GM19035 (cell line): Measurements from ENCODE around the gene CCL19.
A peak's percentile ranks its signal among the peaks of the same experiment; 100 is the strongest.

ENCODE experiments used
- ATAC-seq: cut with Tn5 transposase; IDR thresholded peaks from one replicate; pipeline ENCODE4 v1.9.1; 2021; ENCODE audit not compliant: unreplicated experiment

CCL19 gene

DNA sequence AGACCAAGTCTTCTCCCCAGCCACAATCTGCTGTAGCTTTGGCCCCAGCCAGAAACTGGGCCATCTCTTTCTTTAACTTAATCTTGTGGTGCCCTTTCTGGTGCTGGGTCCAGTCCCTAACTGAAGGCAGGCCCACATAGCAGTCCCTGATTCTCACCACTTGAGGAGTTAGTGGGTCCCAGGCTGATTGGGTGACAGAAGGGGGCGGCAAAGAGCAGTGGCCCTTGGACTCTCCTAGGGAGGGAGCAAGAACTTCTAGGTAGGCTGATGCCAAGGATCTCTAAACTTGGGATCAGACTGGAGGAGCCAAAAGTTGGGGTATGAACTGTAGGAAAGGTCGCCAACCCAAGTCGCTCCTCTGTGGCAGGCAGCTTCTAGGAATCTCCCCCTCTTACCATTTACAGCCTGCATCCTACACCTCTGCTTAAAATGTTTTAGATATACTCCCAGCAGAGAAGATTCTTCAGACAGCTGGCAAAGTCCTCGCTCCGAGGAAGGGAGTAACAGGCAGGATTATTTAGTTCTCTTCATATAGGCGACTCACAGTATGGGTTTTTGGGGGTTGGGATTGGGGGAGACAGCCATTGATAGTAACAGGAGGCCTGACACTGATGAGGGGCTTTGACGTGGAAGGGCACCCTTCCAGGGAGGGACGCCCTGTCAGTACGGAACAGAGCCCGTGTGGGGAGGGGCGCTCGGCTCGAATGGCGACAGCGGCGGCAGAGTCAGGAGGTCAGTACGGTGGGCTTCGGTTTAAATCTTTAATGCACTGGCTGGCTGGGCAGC lies 26.6 kb downstream of the CCL19 start:
- ATAC-seq = peak; percentile 43

DNA sequence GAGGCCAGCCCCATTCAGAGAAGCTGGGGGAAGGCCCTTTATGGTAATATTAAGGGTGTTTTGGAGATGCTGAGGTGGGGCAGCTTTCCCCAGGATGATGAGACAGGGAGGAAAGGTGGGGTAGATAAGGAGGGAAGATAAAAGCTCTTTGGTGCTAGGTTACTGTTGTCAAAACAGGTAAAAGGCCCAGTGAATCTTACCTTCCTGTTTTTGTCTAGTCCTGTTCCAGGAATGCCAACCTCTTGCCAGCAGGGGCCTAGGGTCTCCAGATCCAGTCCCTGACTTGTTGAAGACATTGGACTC lies 27.8 kb downstream of the CCL19 start:
- no peak for ATAC-seq

DNA sequence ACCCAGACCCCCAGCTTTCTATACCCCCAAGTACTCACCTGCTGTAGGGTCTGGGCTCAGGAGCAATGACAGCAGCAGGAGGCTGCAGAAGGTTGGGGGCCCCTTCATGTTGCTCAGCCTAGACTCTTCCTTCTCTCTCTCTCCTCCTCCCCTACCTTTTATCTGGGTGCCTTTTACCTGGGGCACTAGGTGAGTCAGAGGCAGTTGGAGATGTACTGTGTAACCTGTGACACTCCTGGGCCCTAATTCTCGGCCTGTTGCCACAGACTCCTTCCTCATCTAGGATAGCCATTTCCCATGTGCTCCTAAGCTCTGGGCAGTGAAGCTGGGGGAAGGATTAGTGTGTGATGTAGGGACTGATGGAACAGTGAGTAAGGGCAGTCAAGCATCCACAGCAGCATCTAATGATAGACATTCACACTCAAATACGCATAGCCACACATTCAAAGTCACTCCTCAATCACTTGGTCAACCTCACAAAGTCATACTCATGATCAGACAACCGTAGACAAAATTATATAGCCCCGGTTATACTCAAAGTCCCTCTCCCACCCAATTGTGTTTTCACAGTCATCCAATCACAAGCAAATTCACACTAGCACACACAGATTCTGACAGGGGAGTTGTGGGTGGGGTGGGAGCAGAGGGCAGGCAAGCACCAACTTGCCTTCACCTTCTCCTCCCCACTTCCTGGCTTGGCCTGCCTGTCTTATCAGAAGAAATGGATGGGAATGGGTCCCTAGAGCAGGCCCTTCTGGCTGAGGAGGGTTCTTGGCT lies 28.4 kb downstream of the CCL19 start, which contains the start of gene CCL27:
CCL27 (minus strand) TSS at position 132 of the 777 bp plus-strand sequence; CDS start at position 108, 24 bp downstream.
- no peak for ATAC-seq

DNA sequence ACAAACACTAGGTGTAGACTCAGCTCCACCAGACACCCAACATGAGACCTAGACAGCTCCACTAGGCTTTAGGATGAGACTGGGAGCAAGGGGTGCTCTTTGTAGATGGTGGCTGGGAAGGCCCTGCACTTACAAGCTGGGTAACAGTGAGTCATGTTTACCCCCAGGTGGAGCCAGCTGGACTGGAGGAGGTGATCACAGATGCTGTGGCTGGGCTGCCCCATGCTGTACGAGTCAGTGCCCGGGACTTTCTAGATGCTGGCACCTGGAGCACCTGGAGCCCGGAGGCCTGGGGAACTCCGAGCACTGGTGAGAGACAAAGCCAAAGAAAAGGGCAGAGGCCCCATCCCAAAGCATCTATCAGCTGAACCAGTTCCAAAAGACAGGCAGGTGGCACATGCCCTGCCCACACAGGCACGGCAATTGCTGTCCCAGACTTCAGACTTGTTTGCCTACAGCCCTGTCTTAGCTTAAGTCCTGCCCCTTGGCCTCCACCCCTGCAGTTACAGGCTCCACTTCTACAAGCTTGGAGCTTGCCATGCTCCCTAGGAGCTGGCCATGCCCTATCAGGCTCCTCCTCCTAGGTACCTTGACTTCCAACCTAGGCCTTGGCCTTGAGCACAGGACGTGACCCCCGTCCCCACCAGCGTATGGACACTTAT lies 31.4 kb downstream of the CCL19 start:
- ATAC-seq = no peak

DNA sequence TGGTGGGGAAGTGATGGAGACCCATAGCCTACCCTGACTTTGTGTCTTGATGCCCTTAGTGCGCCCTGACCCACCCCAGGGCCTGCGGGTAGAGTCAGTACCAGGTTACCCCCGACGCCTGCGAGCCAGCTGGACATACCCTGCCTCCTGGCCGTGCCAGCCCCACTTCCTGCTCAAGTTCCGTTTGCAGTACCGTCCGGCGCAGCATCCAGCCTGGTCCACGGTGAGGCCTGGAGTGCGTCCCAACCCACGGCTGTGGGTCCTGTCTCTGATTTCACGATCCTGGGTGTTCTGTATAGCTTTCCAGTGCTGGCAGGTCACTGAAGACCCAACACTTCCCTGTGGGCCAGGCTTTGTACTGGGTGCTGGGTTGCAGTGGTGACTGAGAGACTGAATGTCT lies 32.6 kb downstream of the CCL19 start:
- no peak for ATAC-seq

DNA sequence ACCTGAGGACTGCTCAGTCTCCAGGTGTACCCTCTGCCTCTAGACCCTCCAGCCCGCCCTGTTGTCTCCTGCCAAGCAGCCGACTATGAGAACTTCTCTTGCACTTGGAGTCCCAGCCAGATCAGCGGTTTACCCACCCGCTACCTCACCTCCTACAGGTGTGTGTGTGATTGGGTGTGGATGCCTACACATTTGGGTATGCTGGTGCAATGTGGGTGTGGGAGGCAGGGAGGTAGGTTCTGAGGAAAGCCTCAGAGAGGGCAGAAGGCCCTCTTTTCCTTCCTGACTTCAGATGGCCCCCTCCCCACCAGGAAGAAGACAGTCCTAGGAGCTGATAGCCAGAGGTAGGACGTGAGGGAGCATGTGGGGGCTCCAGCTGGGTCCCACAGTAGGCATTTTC lies 34.1 kb downstream of the CCL19 start:
- no peak for ATAC-seq

DNA sequence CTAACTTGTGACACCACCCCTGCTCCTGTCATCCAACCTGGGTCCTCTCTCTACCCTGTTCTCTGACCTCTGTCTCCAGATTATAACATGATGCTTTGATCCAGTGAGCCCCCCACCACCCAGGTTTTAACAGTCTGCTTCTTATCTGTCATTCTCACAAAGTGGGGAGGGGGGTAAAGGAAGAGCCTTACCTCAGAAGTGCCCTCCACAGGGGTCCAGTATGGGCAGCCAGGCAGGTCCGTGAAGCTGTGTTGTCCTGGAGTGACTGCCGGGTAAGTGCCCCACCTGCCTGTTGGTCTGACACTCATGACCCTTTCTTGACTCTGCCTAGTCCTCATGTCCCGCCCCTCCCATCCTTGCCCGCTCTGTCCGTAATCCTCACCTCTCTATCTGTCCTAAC lies 35.7 kb downstream of the CCL19 start:
- ATAC-seq = no peak

DNA sequence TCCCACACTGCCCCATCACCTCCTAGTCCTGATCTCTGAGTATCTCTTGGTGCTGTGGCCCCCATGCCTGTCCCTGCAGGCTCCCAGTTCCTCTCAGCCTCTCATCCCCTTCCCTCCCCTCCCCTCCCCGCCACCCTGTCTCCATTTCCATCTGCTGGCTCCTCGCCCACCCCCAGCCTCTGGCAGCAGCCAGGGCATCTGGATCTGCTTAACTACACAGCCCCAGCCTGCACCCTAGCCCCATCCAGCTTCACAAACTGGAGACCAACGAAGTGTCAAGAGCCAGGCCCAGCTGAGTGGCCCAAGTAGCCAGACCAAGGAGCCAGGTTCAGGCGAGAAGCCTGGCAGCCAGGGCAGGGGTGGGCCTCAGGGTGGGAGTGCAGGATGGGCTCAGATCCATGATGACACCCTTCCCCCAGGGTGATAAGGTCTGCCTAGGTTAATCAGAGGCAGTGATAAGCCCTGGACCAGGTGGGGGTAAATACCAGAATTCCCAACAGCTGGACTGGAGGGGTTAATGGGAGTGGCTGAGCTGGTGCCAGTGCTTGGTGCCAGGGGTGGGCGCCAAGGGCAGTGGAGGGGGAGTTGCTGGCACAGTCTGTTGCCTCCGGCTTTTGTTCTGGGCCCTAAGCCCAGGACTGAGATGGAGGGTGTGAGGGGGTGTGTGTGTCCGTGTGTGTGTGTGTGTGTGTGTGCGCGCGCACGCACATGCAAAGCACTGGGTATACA lies 36.6 kb downstream of the CCL19 start:
- ATAC-seq = no peak

DNA sequence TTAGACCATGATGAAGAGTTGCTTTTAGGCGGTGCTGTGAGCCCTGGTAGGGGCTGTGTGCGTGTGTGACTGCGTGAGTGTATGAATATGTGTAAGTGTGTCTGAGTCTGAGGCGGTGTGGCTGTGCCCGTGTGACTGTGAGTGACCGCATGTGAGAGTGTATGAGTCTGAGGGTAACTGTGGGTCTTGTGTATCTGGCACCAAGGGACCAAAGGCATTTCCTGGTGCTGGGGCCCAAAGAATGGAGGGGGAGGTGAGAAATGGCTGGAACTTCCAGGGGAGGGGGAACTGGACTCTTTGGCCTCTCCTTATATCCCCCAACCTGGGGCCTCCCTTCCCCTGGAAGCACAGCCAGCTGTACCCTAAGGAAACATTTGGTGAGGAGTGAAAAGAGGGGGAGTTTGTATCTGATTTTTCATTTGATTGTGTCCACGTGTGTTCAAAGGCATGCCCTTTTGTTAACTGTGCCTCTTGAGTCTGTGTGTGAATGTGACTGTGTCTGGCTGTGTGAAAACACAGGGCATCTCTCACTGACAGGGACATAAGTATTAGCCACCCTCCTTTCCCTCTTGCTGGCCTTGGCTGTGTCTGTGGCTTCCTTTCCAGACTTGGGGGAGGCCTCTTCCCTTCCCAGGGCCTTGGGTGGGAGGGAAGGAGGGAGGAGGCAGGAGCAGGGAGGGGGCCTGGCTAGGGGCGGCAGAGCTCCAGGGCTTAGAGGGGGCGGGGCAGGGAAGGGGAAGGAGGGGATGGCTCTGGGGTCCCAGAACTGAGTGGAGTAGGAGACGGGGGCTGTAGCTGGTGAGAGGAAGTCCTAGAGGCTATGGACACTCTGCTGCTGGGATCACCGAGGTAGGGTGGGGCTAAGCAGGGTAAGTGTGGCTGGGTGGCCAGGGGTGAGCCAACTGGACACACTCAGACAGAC lies 37.7 kb downstream of the CCL19 start:
- no peak for ATAC-seq

DNA sequence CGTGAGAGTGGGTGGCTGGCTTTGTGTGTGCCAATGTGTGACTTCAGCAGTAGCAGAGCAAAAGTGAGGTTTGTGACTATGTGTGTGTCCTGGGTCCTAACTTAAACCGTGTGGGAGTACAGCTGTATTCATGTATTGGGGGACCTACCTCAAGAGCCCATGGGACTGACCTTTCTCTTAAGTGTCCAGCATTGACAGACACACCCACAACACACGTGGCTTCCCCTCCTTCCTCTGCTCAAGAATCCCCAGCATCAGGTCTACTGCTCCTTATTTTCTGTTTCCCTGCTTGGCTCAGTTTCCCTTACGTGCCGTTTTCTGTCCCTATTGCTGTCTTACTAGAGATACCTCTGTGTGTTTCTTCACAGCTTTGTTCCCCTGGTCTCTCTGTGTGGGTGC lies 38.5 kb downstream of the CCL19 start:
- ATAC-seq = no peak

DNA sequence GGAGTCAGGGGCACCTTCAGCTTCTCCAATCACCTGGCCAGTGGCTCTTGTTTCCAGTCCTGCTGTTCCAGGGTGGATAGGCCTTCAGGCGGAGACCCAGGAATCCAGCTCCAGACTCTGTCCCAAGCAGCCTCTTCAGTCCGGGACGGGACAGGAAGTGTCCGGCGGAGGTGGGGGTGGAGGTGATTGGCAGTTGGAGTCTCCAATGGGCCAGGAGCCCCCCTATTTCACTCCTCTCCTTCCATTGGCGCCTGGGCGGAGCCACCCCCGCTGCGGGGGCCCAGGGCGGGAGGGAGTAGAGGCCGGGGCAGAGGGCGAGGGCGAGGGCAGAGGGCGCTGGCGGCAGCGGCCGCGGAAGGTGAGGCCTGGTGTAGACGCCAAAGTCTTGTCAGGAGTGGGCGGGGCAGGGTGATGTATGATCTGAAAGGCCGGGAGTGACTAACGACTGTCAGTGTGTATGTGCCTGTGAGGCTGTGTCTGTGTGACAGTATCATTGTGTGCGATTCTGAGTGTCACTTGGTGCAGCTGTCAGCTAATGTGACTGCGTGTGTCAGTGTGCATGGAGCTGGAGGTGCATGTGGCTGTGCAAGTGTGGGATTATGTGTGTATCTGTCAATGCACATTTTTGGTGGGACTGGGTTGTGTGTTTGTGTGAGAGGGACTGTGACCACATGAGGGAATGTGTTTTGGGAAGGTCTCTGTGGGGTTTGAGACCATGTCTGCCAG lies 39.0 kb downstream of the CCL19 start, which contains the start of gene IL11RA:
IL11RA (plus strand) TSS at position 310 of the 726 bp plus-strand sequence. CDS start 3,033 bp downstream, outside the sequence.
- no peak for ATAC-seq

DNA sequence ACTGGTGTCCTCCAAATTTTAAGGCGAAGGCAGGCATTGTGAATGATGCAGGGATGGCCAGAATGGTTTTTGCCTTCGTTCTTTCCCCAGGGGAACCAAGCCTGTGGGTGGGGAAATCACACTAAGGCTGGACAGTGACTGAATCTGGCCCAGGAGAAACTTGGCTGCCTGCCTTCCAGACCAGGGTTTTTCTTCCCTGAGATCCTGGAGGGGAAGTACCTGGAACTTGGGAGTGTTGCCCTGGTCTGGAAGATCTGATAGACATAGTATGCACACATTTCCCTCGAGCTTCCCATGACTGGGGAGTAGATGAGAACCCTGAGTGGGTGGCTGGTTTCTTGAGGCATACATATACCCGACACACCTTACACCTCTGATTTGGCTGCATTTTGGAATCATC lies 39.8 kb downstream of the CCL19 start:
- no peak for ATAC-seq

DNA sequence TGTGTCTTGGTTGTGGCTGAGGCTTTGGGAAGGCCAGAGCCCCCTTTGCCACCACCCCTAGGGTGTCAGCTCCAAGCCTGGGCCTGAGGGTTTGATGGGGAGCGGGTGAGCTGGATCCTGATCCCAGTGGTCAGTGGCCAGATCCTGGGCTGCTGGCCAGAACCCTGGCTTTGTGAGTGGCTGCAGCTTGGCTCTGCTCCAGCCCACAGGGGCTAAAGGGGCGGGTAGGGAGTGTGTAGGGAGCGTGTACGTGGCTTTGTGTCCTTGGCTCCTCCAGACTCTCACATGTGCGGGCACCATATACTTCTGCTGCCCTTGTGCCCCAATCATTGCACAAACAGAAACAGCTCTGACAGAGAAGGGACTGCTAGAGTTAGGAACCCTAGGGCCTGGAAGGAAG lies 40.3 kb downstream of the CCL19 start:
- no peak for ATAC-seq

DNA sequence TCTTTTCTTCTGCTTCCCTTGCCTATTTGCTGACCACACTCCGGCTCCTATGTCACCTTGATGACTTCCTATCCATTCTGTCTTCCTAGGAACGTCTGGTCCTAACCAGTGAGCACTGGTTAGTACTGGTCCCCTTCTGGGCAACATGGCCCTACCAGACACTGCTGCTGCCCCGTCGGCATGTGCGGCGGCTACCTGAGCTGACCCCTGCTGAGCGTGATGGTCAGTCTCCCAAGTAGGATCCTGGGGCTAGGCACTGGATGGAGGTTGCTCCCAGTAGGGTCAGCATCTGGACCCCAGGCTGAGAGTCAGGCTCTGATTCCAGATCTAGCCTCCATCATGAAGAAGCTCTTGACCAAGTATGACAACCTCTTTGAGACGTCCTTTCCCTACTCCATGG lies 42.4 kb downstream of the CCL19 start:
- no peak for ATAC-seq

DNA sequence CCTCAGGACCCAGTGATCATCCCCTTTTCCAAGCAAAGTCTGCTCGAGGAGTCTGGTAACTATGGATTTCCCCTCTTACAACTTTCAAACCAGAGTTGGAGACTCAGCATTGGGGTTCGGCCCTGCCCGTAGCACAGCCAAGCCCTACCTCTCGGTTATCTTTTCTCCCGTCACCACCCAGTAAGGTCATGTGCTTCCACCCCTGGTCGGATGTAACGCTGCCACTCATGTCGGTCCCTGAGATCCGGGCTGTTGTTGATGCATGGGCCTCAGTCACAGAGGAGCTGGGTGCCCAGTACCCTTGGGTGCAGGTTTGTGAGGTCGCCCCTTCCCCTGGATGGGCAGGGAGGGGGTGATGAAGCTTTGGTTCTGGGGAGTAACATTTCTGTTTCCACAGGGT lies 43.4 kb downstream of the CCL19 start:
- ATAC-seq = no peak

DNA sequence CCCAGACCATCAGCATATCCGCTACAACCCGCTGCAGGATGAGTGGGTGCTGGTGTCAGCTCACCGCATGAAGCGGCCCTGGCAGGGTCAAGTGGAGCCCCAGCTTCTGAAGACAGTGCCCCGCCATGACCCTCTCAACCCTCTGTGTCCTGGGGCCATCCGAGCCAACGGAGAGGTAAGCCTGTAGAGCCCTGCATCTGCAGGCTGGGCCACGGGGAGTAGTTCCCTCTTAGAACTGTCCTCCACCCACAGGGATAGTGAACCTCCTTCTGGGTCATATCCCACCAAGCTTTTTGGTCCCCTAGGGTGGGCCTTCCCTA lies 44.0 kb downstream of the CCL19 start:
- ATAC-seq = no peak

DNA sequence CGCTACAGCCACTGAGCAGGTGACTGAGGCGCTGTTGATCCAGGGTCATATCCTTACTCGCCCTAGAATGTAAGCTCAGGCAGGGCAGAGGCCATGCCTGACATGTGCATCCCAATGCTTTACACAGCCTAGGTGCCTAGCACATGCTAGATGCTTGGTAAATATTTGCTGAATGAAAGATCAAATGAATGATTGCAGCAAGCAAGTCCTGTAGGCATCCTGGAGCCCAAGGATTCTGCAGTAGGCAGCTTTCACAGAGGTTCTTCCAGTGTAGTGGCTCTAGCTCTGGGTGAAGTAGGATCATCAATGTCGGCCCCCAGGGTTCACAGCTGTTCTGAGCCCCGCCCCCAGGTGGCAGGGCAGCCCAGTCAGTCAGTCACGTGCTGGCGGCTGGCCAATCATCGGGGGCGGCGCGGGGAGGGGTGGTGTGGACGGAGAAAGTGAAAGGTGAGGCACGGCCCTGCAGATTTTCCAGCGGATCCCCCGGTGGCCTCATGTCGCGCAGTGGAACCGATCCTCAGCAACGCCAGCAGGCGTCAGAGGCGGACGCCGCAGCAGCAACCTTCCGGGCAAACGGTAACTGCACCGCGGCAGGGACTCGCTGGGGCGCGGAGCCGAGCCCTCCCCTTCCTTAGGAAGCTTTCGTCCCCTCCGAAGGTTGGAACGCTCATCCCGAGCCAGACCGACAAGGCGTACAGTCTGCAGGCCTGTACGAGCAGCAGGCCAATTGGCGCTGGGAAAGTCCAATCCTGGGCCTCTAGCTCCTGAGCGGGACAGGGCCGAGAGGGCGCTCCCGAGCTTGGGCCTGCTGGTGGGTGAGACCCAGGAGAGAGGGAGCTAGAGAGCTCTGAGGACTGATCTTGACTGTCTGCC lies 44.6 kb downstream of the CCL19 start, which contains the start of gene GALT:
GALT (plus strand) TSS at position 465 of the 873 bp plus-strand sequence; CDS start at position 495, 30 bp downstream.
- peak; percentile 91 for ATAC-seq

DNA sequence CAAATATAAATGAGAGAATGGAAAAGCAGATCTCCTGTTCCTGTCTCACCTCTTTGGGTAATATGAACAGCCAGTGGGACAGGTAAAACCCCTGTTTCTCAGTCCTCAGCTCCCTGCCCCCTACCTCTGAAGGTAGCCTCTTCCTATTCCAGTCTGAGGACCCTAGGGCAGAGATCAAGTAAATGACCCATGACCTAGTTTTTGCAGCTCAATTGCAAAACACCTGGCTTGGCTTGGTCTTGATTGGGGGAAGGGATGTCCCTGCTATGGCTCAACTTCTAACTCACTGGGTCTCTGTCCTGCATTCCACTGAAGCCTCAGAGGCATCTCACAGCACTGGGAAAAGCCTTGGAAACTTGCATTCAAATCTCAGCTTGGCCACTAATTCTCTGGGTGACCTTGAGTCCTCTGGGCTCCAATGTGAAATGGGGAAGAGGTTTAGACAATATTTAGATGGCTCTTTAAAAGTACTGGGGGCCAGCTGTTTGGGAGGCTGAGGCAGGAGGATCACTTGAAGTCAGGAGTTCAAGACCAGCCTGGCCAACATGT lies 46.2 kb downstream of the CCL19 start:
- no peak for ATAC-seq
